IMR-90 (cell line): ENCODE measurements around the gene AK2. TPM values are rescaled to one million over a fixed set of nuclear protein-coding genes. Genes with fewer than 3 reads are reported as not detected.

Source experiments
- ATAC-seq: fragments of 200-7000 bp; cut with Tn5 transposase; 2 replicates; pipeline ENCODE4 v1.9.1; 2020; ENCODE audit warnings: low read depth, mild to moderate bottlenecking, moderate library complexity
- BruUV-seq: library from RNA; stranded (reverse); fragments of 400-500 nt; replicated peaks from 2 replicates; lab custom pipeline; 2021; lab: Mats Ljungman, UMichigan
- CTCF ChIA-PET: fragments of 300-600 bp; formaldehyde crosslinking; extraction: SDS; loops from one replicate; lab custom pipeline; 2021; ENCODE audit warnings: antibody characterized with exemption; lab: Yijun Ruan, JAX
- POLR2A ChIA-PET: fragments of 300-600 bp; sonication (Branson Sonifier 250); formaldehyde crosslinking; loops from one replicate; lab custom pipeline; 2022; ENCODE audit warnings: antibody characterized with exemption; ENCODE audit not compliant: unreplicated experiment; lab: Charles Lee
- DNase-seq: peaks from one replicate; pipeline ENCODE4 v3.0.0; 2013
- H2AFZ ChIP-seq: replicated peaks from 2 replicates; pipeline ENCODE3; 2013; ENCODE audit warnings: low read length, mild to moderate bottlenecking; ENCODE audit not compliant: poor library complexity
- H2AK5ac ChIP-seq: 2 replicates; pipeline ENCODE4 v1.6.1; 2013; ENCODE audit warnings: low read depth, low read length, inconsistent platforms
- H2AK9ac ChIP-seq: replicated peaks from 2 replicates; pipeline ENCODE3; 2013; ENCODE audit warnings: mild to moderate bottlenecking, low read depth, low read length, moderate library complexity; ENCODE audit not compliant: poor library complexity
- H2BK120ac ChIP-seq: 2 replicates; pipeline ENCODE4 v1.6.1; 2013; ENCODE audit warnings: low read depth, low read length, inconsistent platforms
- H2BK15ac ChIP-seq: 3 replicates; pipeline ENCODE4 v1.6.1; 2013; ENCODE audit warnings: low read depth, low read length, inconsistent platforms
- H2BK20ac ChIP-seq: 2 replicates; pipeline ENCODE4 v1.6.1; 2013; ENCODE audit warnings: low read depth, mild to moderate bottlenecking, inconsistent platforms, low read length, moderate library complexity
- H2BK5ac ChIP-seq: 2 replicates; pipeline ENCODE4 v1.6.1; 2013; ENCODE audit warnings: mild to moderate bottlenecking, low read depth, low read length, inconsistent platforms; ENCODE audit not compliant: poor library complexity, severe bottlenecking
- H3K14ac ChIP-seq: replicated peaks from 2 replicates; pipeline ENCODE4 v1.6.1; 2013; ENCODE audit warnings: low read depth, low read length, inconsistent platforms
- H3K18ac ChIP-seq: 2 replicates; pipeline ENCODE4 v1.6.1; 2013; ENCODE audit warnings: low read depth, low read length, control low read depth
- H3K23ac ChIP-seq: 2 replicates; pipeline ENCODE4 v1.6.1; 2013; ENCODE audit warnings: low read depth, low read length, inconsistent platforms
- H3K27ac ChIP-seq: 2 replicates; pipeline ENCODE4 v1.5.1; 2013; ENCODE audit warnings: mild to moderate bottlenecking, control low read depth, low read length; ENCODE audit not compliant: insufficient read depth
- H3K27me3 ChIP-seq: 2 replicates; pipeline ENCODE4 v1.6.1; 2013; ENCODE audit warnings: low read length; ENCODE audit not compliant: control insufficient read depth, insufficient read depth
- H3K36me3 ChIP-seq: 2 replicates; pipeline ENCODE4 v1.6.1; 2013; ENCODE audit warnings: low read length, mixed read lengths; ENCODE audit not compliant: control insufficient read depth, insufficient read depth
- H3K4ac ChIP-seq: 2 replicates; pipeline ENCODE4 v1.6.1; 2013; ENCODE audit warnings: low read depth, low read length, inconsistent platforms
- H3K4me1 ChIP-seq: 2 replicates; pipeline ENCODE4 v1.6.1; 2013; ENCODE audit warnings: low read length, mixed read lengths; ENCODE audit not compliant: control insufficient read depth, insufficient read depth
- H3K4me2 ChIP-seq: 2 replicates; pipeline ENCODE4 v1.6.1; 2013; ENCODE audit warnings: low read depth, mild to moderate bottlenecking, control low read depth, low read length, moderate library complexity
- H3K4me3 ChIP-seq: 2 replicates; pipeline ENCODE4 v1.5.1; 2013; ENCODE audit warnings: low read depth, mild to moderate bottlenecking, control low read depth, low read length, moderate library complexity; ENCODE audit not compliant: insufficient read depth
- H3K56ac ChIP-seq: 2 replicates; pipeline ENCODE4 v1.6.1; 2013; ENCODE audit warnings: low read length, inconsistent platforms; ENCODE audit not compliant: insufficient read depth; ENCODE audit errors: extremely low read depth
- H3K79me1 ChIP-seq, 2 experiments: 2 replicates each; pipeline ENCODE4 v1.6.1; 2013; ENCODE audit warnings: low read length in 2 of 2, inconsistent platforms in 1 of 2, low read depth in 1 of 2
- H3K9ac ChIP-seq: 2 replicates; pipeline ENCODE4 v1.6.1; 2013; ENCODE audit warnings: low read depth, low read length, control low read depth
- H3K9me1 ChIP-seq: 2 replicates; pipeline ENCODE4 v1.6.1; 2013; ENCODE audit warnings: low read length, inconsistent platforms; ENCODE audit not compliant: insufficient read depth
- H3K9me3 ChIP-seq: 2 replicates; pipeline ENCODE4 v1.6.1; 2013; ENCODE audit warnings: low read length; ENCODE audit not compliant: control insufficient read depth, insufficient read depth
- H4K20me1 ChIP-seq: 2 replicates; pipeline ENCODE4 v1.6.1; 2013; ENCODE audit warnings: low read length, inconsistent platforms; ENCODE audit not compliant: insufficient read depth
- H4K5ac ChIP-seq: 2 replicates; pipeline ENCODE4 v1.6.1; 2013; ENCODE audit warnings: mild to moderate bottlenecking, low read depth, low read length, control low read depth
- H4K8ac ChIP-seq, 2 experiments: 2 replicates each; pipeline ENCODE4 v1.6.1; 2013; ENCODE audit warnings: low read depth in 2 of 2, low read length in 2 of 2, control low read depth in 1 of 2, inconsistent platforms in 1 of 2
- H4K91ac ChIP-seq: 2 replicates; pipeline ENCODE4 v1.6.1; 2013; ENCODE audit warnings: low read depth, low read length, inconsistent platforms; ENCODE audit not compliant: insufficient read depth
- BHLHE40 ChIP-seq: fragments of 150-350 bp; IDR thresholded peaks from 2 replicates; pipeline ENCODE4 v1.6.1; 2016; ENCODE audit warnings: mild to moderate bottlenecking, low read depth, low read length
- CHD1 ChIP-seq: IDR thresholded peaks from 2 replicates; pipeline ENCODE4 v1.6.1; 2012; ENCODE audit warnings: low read depth, low read length, improper control_type of control experiment
- ELK1 ChIP-seq: fragments of 150-350 bp; IDR thresholded peaks from 2 replicates; pipeline ENCODE4 v1.6.1; 2016; ENCODE audit warnings: low read depth, mild to moderate bottlenecking, low read length, moderate library complexity, borderline replicate concordance
- NFE2L2 ChIP-seq: fragments of 150-350 bp; IDR thresholded peaks from 2 replicates; pipeline ENCODE4 v1.6.1; 2016; ENCODE audit warnings: low read depth, mild to moderate bottlenecking, low read length
- RFX5 ChIP-seq: IDR thresholded peaks from 2 replicates; pipeline ENCODE4 v1.8.0; 2012; ENCODE audit warnings: low read depth, mild to moderate bottlenecking, low read length, moderate library complexity
- SMC3 ChIP-seq: fragments of 150-350 bp; IDR thresholded peaks from 2 replicates; pipeline ENCODE4 v1.6.1; 2016; ENCODE audit warnings: low read depth, mild to moderate bottlenecking, antibody characterized with exemption, low read length, moderate library complexity
- USF2 ChIP-seq: fragments of 150-350 bp; IDR thresholded peaks from 2 replicates; pipeline ENCODE4 v1.6.1; 2017; ENCODE audit warnings: mild to moderate bottlenecking, antibody characterized with exemption, low read length, low read depth
- WGBS, 2 experiments: methylation state at CpG; one replicate each; pipeline versions ENCODE4 v1.1.5 to v1.1.7; 2013; ENCODE audit warnings: missing lambda C conversion rate in 2 of 2; ENCODE audit not compliant: insufficient read length in 1 of 2; ENCODE audit errors: extremely low coverage in 2 of 2; 5-methylcytosine and 5-hydroxymethylcytosine counted together
- dilution Hi-C: fragments of 300-500 bp; cut with HindIII; formaldehyde crosslinking; loops from one replicate; pipeline ENCODE4 v1.14.3; 2018; ENCODE audit warnings: low sequenced_read_pairs; ENCODE audit not compliant: unreplicated experiment
- in situ Hi-C: fragments of 300-500 bp; cut with MboI; formaldehyde crosslinking; loops from 3 replicates; pipeline ENCODE4 v1.14.3; 2019; ENCODE audit warnings: low sequenced_read_pairs, inconsistent platforms, mixed read lengths
- intact Hi-C: fragments of 100-400 bp; cut with micrococcal nuclease; formaldehyde crosslinking; loops from 2 replicates; pipeline ENCODE4 v1.10.0; 2022
- polyA plus RNA-seq, 3 experiments: library from polyadenylated mRNA; depleted of rRNA; stranded (reverse); fragments of >200 nt; gene quantifications; 2 replicates each; pipeline ENCODE4 v1.2.3, GENCODE V29; 2012; ENCODE audit warnings: low replicate concordance in 1 of 3
- total RNA-seq: library from RNA; depleted of rRNA; stranded (reverse); fragments of >200 nt; gene quantifications from 2 replicates; pipeline ENCODE4 v1.2.3, GENCODE V29; 2012

Gene AK2
- total and polyA plus RNA-seq, 2 of the 4 experiments (the other 2 are of a cell fraction), result 118 to 203 TPM

GRCh38 chr1:33025180-33025569 is 11.5 kb downstream of the AK2 start:
- in situ Hi-C loops (no loop called here), intact Hi-C loops (no loop called here), dilution Hi-C loops (no loop called here)
- H2BK120ac ChIP-seq, result no peak overlapping the region
- no peaks in the 10 kb centered on the region for H3K27me3 ChIP-seq
- peaks cover 36% of the 10 kb centered on the region for H3K36me3 ChIP-seq
- H2AFZ ChIP-seq, result no peak overlapping the region
- no peak overlapping the region for H3K9ac ChIP-seq
- no peak overlapping the region for H4K91ac ChIP-seq
- no peak for ATAC-seq
- no peak overlapping the region for H3K4ac ChIP-seq
- H4K20me1 ChIP-seq, result peaks cover 21% of the 10 kb centered on the region
- H3K9me1 ChIP-seq, result 0 out of 2 replicates have a peak, but pooled peaks cover 6% of the 10 kb centered on the region
- H3K23ac ChIP-seq, result no peak overlapping the region
- H3K56ac ChIP-seq, result no peak overlapping the region
- H2AK9ac ChIP-seq, result no peak overlapping the region
- H3K4me2 ChIP-seq, result no peak overlapping the region
- BruUV-seq, result no TSS peak
- H3K9me3 ChIP-seq, result no peaks in the 10 kb centered on the region
- no peak overlapping the region for H3K27ac ChIP-seq
- DNase-seq, result no peak
- POLR2A ChIA-PET, result no interaction called here
- peaks cover 36 to 54% of the 10 kb centered on the region in 2 experiments for H3K79me1 ChIP-seq
- WGBS, 2 experiments, result no CpG with 5 or more reads among the region's 1 CpG
- no peak overlapping the region for H2BK15ac ChIP-seq
- no peak overlapping the region for H2AK5ac ChIP-seq
- no peak overlapping the region for H2BK20ac ChIP-seq
- H4K8ac ChIP-seq, result no peak overlapping the region
- H3K4me3 ChIP-seq, result no peak overlapping the region
- no peak overlapping the region for H2BK5ac ChIP-seq
- no peak overlapping the region for H3K18ac ChIP-seq
- CTCF ChIA-PET, result interaction anchor here (2.1 kb wide), 1 partner anchor 30 kb away, joined by 5 read pairs; no protein-coding TSS in a partner anchor
- H3K14ac ChIP-seq, result no peak overlapping the region
- H3K4me1 ChIP-seq, result no peaks in the 10 kb centered on the region
- TF ChIP-seq RFX5 (no peak), NFE2L2 (no peak), SMC3 (no peak), USF2 (no peak), CHD1 (no peak), BHLHE40 (no peak), ELK1 (no peak)
- H4K5ac ChIP-seq, result no peak overlapping the region
